PC-9 (cell line): ENCODE results near the gene DSCAML1. TPM values are rescaled to one million over a fixed set of nuclear protein-coding genes. Genes with fewer than 3 reads are reported as not detected.

Source experiments
- BruUV-seq: library from RNA; stranded (reverse); fragments of 400-500 nt; replicated peaks from 2 replicates; lab custom pipeline; 2021; lab: Mats Ljungman, UMichigan
- CTCF ChIA-PET: fragments of 300-600 bp; sonication (Branson Sonifier 250); formaldehyde crosslinking; loops from one replicate; lab custom pipeline; 2022; ENCODE audit warnings: antibody characterized with exemption; lab: Charles Lee
- POLR2A ChIA-PET: fragments of 300-600 bp; sonication (Branson Sonifier 250); formaldehyde crosslinking; loops from one replicate; lab custom pipeline; 2022; ENCODE audit warnings: antibody characterized with exemption; ENCODE audit not compliant: unreplicated experiment; lab: Charles Lee
- DNase-seq, 2 experiments: peaks; one replicate each; pipeline versions ENCODE4 v3.0.0 to v3.0.0-alpha.2; 2015 to 2022; ENCODE audit warnings: mixed read lengths in 1 of 2
- H2AFZ ChIP-seq: fragments of 200-600 bp; sonication (generic); 2 replicates; pipeline ENCODE4 v1.8.1; 2017; ENCODE audit warnings: antibody characterized with exemption
- H3F3A ChIP-seq: fragments of 200-600 bp; sonication (generic); 2 replicates; pipeline ENCODE4 v1.8.1; 2017; ENCODE audit warnings: antibody characterized with exemption, mild to moderate bottlenecking, low read depth; ENCODE audit not compliant: insufficient read depth
- H3K27ac ChIP-seq: fragments of 200-600 bp; sonication (generic); 2 replicates; pipeline ENCODE4 v1.6.1; 2016; ENCODE audit warnings: mixed run types
- H3K27me3 ChIP-seq: fragments of 200-600 bp; sonication (generic); 2 replicates; pipeline ENCODE4 v1.6.1; 2016; ENCODE audit warnings: low read depth, mixed run types; ENCODE audit not compliant: insufficient read depth
- H3K36me3 ChIP-seq: fragments of 200-600 bp; sonication (generic); 2 replicates; pipeline ENCODE4 v1.6.1; 2016; ENCODE audit warnings: low read depth, mixed run types
- H3K4me1 ChIP-seq: fragments of 200-600 bp; sonication (generic); replicated peaks from 2 replicates; pipeline ENCODE4 v1.6.1; 2016; ENCODE audit warnings: mixed run types; ENCODE audit not compliant: insufficient read depth
- H3K4me2 ChIP-seq: fragments of 200-600 bp; sonication (generic); 2 replicates; pipeline ENCODE4 v1.6.1; 2017; ENCODE audit warnings: mixed run types
- H3K4me3 ChIP-seq: fragments of 200-600 bp; sonication (generic); 2 replicates; pipeline ENCODE4 v1.6.1; 2016; ENCODE audit warnings: mixed run types
- H3K79me2 ChIP-seq: fragments of 200-600 bp; sonication (generic); 2 replicates; pipeline ENCODE4 v1.6.1; 2017; ENCODE audit warnings: low read depth, mixed run types
- H3K9me2 ChIP-seq: fragments of 200-600 bp; sonication (generic); 2 replicates; pipeline ENCODE4 v1.8.1; 2017; ENCODE audit warnings: mild to moderate bottlenecking; ENCODE audit not compliant: insufficient read depth
- H3K9me3 ChIP-seq: fragments of 200-600 bp; sonication (generic); 2 replicates; pipeline ENCODE4 v1.8.1; 2016; ENCODE audit warnings: low read depth; ENCODE audit not compliant: insufficient read depth
- H4K20me1 ChIP-seq: fragments of 200-600 bp; sonication (generic); 2 replicates; pipeline ENCODE4 v1.8.1; 2017; ENCODE audit not compliant: insufficient read depth
- CTCF ChIP-seq: fragments of 200-600 bp; sonication (generic); conservative IDR thresholded peaks from 2 replicates; pipeline ENCODE4 v1.6.1; 2017; ENCODE audit warnings: mixed run types, antibody characterized with exemption, mild to moderate bottlenecking, moderate library complexity
- EZH2 ChIP-seq: fragments of 200-600 bp; sonication (generic); IDR thresholded peaks from 2 replicates; pipeline ENCODE4 v1.8.0; 2017; ENCODE audit warnings: antibody characterized with exemption, low read depth
- intact Hi-C: fragments of 100-400 bp; cut with micrococcal nuclease; formaldehyde crosslinking; loops from one replicate; pipeline ENCODE4 v1.10.0; 2022; ENCODE audit not compliant: unreplicated experiment
- total RNA-seq: library from RNA; stranded (reverse); gene quantifications from 2 replicates; pipeline ENCODE4 v1.2.3, GENCODE V29; 2021

Gene DSCAML1
- total RNA-seq, 1 experiment from 2014 or later: not detected

- H3K4me2 ChIP-seq: no peak overlapping the region
- CTCF ChIA-PET: no interaction called here
- no peak overlapping the region for H3K4me3 ChIP-seq
- H4K20me1 ChIP-seq: no peaks in the 10 kb centered on the region
- no TSS peak for BruUV-seq
- H3K9me3 ChIP-seq: peaks cover 4% of the 10 kb centered on the region; the same call in 1 of the 2 replicates
- no peaks in the 10 kb centered on the region for H3K9me2 ChIP-seq
- H3K27me3 ChIP-seq: no peaks in the 10 kb centered on the region
- no peak for TF ChIP-seq CTCF
- no peak for TF ChIP-seq EZH2
- no peak for DNase-seq
- intact Hi-C loops: no loop called here
- no peak overlapping the region for H3K27ac ChIP-seq
- H3K4me1 ChIP-seq: no peaks in the 10 kb centered on the region
- H3K36me3 ChIP-seq: peaks cover 20% of the 10 kb centered on the region
- H3F3A ChIP-seq: no peaks in the 10 kb centered on the region
- H2AFZ ChIP-seq: no peak overlapping the region
- no peaks in the 10 kb centered on the region for H3K79me2 ChIP-seq
- POLR2A ChIA-PET: no interaction called here
Observed at GRCh38 chr11:117396970-117397369, 400.0 kb downstream of the DSCAML1 start.

- Histone ChIP-seq H3K9me3 (peaks cover 4% of the 10 kb centered on the region; the same call in 1 of the 2 replicates), H2AFZ (no peak overlapping the region), H3K4me1 (no peaks in the 10 kb centered on the region), H3K79me2 (no peaks in the 10 kb centered on the region), H3K27me3 (no peaks in the 10 kb centered on the region), H4K20me1 (no peaks in the 10 kb centered on the region), H3K4me3 (no peak overlapping the region), H3K36me3 (peaks cover 20% of the 10 kb centered on the region), H3K27ac (no peak overlapping the region), H3F3A (no peaks in the 10 kb centered on the region), H3K9me2 (no peaks in the 10 kb centered on the region), H3K4me2 (no peak overlapping the region)
- no peak for DNase-seq
- TF ChIP-seq CTCF: no peak
- no peak for TF ChIP-seq EZH2
- intact Hi-C loops: no loop called here
- POLR2A ChIA-PET: interaction anchor here (0.6 kb wide), 1 partner anchor 534 kb away, joined by 4 read pairs; the partner anchor contains the start of gene TMPRSS13
- CTCF ChIA-PET: interaction anchor here (0.7 kb wide), 1 partner anchor 947 kb away, joined by 5 read pairs; the partner anchor contains the start of gene CD3D
- no TSS peak for BruUV-seq
Observed at GRCh38 chr11:117395476-117395875, 401.5 kb downstream of the DSCAML1 start.

- H3K4me3 ChIP-seq: no peak overlapping the region
- peaks cover 4% of the 10 kb centered on the region; the same call in 1 of the 2 replicates for H3K9me3 ChIP-seq
- POLR2A ChIA-PET: interaction anchor here (0.6 kb wide), 1 partner anchor 535 kb away, joined by 4 read pairs; the partner anchor contains the start of gene TMPRSS13
- no peaks in the 10 kb centered on the region for H3F3A ChIP-seq
- H3K36me3 ChIP-seq: peaks cover 20% of the 10 kb centered on the region
- no peaks in the 10 kb centered on the region for H3K79me2 ChIP-seq
- H3K4me2 ChIP-seq: no peak overlapping the region
- H3K27ac ChIP-seq: no peak overlapping the region
- no peaks in the 10 kb centered on the region for H3K27me3 ChIP-seq
- DNase-seq: no peak
- intact Hi-C loops: no loop called here
- BruUV-seq: no TSS peak
- no peaks in the 10 kb centered on the region for H4K20me1 ChIP-seq
- CTCF ChIA-PET: no interaction called here
- H3K4me1 ChIP-seq: no peaks in the 10 kb centered on the region
- H2AFZ ChIP-seq: no peak overlapping the region
- TF ChIP-seq CTCF (no peak), EZH2 (no peak)
- H3K9me2 ChIP-seq: no peaks in the 10 kb centered on the region
Observed at GRCh38 chr11:117394221-117394925, 402.6 kb downstream of the DSCAML1 start.
